CD4-positive, alpha-beta T cell (primary cell): Measurements from ENCODE around the gene UPK1B. TPM values are rescaled to one million over a fixed set of nuclear protein-coding genes. Genes with fewer than 3 reads are reported as not detected.

ENCODE experiments used
- ATAC-seq: fragments of 200-7000 bp; cut with Tn5 transposase; one replicate; pipeline ENCODE4 v1.10.0; 2022; ENCODE audit warnings: mild to moderate bottlenecking; ENCODE audit not compliant: poor library complexity
- CTCF ChIA-PET: fragments of 350-600 bp; sonication (Branson Sonifier 250); formaldehyde crosslinking; loops from one replicate; lab custom pipeline; 2021; ENCODE audit warnings: antibody characterized with exemption, inconsistent platforms; lab: Charles Lee
- POLR2A ChIA-PET: fragments of 350-600 bp; sonication (Branson Sonifier 250); formaldehyde crosslinking; loops from one replicate; lab custom pipeline; 2021; ENCODE audit warnings: antibody characterized with exemption, inconsistent platforms; lab: Charles Lee
- DNase-seq, 14 experiments: peaks; one replicate each; pipeline ENCODE4 v3.0.0-alpha.2; 2013 to 2020; ENCODE audit warnings: mixed read lengths in 2 of 14
- H3K27ac ChIP-seq, 2 donors: one replicate each; pipeline versions ENCODE4 v1.5.1 to v1.7.0; 2013; ENCODE audit warnings: low read length in 2 of 2, low read depth in 1 of 2, mild to moderate bottlenecking in 1 of 2
- H3K27me3 ChIP-seq, 2 experiments: 1 replicate in 1 of 2; 2 replicates in 1 of 2; pipeline versions ENCODE4 v1.6.1 to v1.7.0; 2013; ENCODE audit warnings: low read length in 2 of 2, control low read depth in 1 of 2, mild to moderate bottlenecking in 1 of 2, moderate library complexity in 1 of 2; ENCODE audit not compliant: insufficient read depth in 2 of 2, control insufficient read depth in 1 of 2
- H3K36me3 ChIP-seq: one replicate; pipeline ENCODE4 v1.6.1; 2013; ENCODE audit warnings: low read length, control low read depth; ENCODE audit not compliant: insufficient read depth
- H3K4me1 ChIP-seq: one replicate; pipeline ENCODE4 v1.6.1; 2013; ENCODE audit warnings: low read length, control low read depth; ENCODE audit not compliant: insufficient read depth
- H3K4me3 ChIP-seq: one replicate; pipeline ENCODE4 v1.5.1; 2013; ENCODE audit warnings: mild to moderate bottlenecking, low read length, moderate library complexity
- H3K9me3 ChIP-seq, 2 experiments: 1 replicate in 1 of 2; 2 replicates in 1 of 2; pipeline versions ENCODE4 v1.6.1 to v1.7.0; 2013; ENCODE audit warnings: low read length in 2 of 2, mild to moderate bottlenecking in 2 of 2, control low read depth in 1 of 2, moderate library complexity in 1 of 2; ENCODE audit not compliant: control insufficient read depth in 1 of 2, insufficient read depth in 1 of 2
- H3K27ac Mint-ChIP-seq: one replicate; pipeline ENCODE4 v1.8.0; 2020; ENCODE audit warnings: mixed read lengths
- H3K27me3 Mint-ChIP-seq: one replicate; pipeline ENCODE4 v1.8.0; 2021; ENCODE audit warnings: mixed read lengths
- H3K36me3 Mint-ChIP-seq: one replicate; pipeline ENCODE4 v1.8.0; 2021; ENCODE audit warnings: low read depth, mixed read lengths
- H3K4me1 Mint-ChIP-seq: one replicate; pipeline ENCODE4 v1.8.0; 2021; ENCODE audit warnings: low read depth, mixed read lengths
- H3K4me3 Mint-ChIP-seq: one replicate; pipeline ENCODE4 v1.8.0; 2020; ENCODE audit warnings: mild to moderate bottlenecking, mixed read lengths
- H3K9me3 Mint-ChIP-seq: one replicate; pipeline ENCODE4 v1.8.0; 2020; ENCODE audit warnings: mixed read lengths
- intact Hi-C, 2 experiments: fragments of 100-400 bp; cut with DNase I in 1 of 2; cut with micrococcal nuclease in 1 of 2; formaldehyde crosslinking; loops; one replicate each; pipeline versions ENCODE4 v1.15.1 to v1.9.0; 2023 to 2025; cut with DNase I, micrococcal nuclease
- total RNA-seq, 174 experiments: library from RNA in 2 of 174; stranded (reverse) in 2 of 174; gene quantifications; one replicate each; pipeline ENCODE4 v1.2.3 and lab custom pipeline; 2021 to 2026
- TF ChIP-seq, protein P1 (sequence below): fragments of 200-600 bp; IDR thresholded peaks from one replicate; pipeline ENCODE4 v1.8.0; 2022; ENCODE audit warnings: antibody characterized with exemption, mild to moderate bottlenecking

The UPK1B gene
- total RNA-seq, 2 experiments from 2014 or later, result not detected

DNA sequence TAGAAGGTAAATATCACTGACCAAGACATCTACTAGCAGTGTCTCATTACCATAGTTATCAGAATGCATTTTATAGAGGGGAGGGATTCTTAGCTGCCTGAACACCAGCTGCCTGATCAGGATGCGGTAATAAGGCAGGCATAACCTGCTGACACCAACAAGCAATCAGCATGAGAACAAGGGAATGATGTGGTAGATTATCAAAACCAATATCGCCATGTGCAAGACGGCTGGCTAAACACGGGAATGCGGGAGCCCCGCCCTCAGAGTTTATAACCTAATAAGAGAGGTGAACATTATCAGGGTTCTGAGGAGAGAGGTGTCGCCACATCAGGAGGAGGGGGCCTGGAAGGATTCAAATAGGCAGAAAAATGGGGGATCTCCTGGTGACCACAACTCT lies 46.8 kb downstream of the UPK1B start:
- ChIA-PET CTCF (interaction anchor here (1.2 to 1.9 kb wide), 2 partner anchors 21 to 132 kb away, joined by 4 to 6 read pairs; no protein-coding TSS in a partner anchor), POLR2A (interaction anchor here (1.2 to 3.4 kb wide), 6 partner anchors 15 to 243 kb away, joined by 4 to 29 read pairs (median 7); partner anchors contain the start of genes ARHGAP31, B4GALT4 and TMEM39A)
- peak overlapping the region; percentile 93 for H3K27ac Mint-ChIP-seq
- peaks cover 90% of the 10 kb centered on the region for H3K36me3 Mint-ChIP-seq
- H3K27me3 Mint-ChIP-seq, result no peaks in the 10 kb centered on the region
- TF ChIP-seq, protein P1, sequence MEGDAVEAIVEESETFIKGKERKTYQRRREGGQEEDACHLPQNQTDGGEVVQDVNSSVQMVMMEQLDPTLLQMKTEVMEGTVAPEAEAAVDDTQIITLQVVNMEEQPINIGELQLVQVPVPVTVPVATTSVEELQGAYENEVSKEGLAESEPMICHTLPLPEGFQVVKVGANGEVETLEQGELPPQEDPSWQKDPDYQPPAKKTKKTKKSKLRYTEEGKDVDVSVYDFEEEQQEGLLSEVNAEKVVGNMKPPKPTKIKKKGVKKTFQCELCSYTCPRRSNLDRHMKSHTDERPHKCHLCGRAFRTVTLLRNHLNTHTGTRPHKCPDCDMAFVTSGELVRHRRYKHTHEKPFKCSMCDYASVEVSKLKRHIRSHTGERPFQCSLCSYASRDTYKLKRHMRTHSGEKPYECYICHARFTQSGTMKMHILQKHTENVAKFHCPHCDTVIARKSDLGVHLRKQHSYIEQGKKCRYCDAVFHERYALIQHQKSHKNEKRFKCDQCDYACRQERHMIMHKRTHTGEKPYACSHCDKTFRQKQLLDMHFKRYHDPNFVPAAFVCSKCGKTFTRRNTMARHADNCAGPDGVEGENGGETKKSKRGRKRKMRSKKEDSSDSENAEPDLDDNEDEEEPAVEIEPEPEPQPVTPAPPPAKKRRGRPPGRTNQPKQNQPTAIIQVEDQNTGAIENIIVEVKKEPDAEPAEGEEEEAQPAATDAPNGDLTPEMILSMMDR, result no peak
- ATAC-seq, result no peak
- no peaks in the 10 kb centered on the region for H3K9me3 Mint-ChIP-seq
- peak overlapping the region; percentile 22 for H3K4me3 Mint-ChIP-seq
- H3K4me1 Mint-ChIP-seq, result peaks cover 78% of the 10 kb centered on the region
- no peak for DNase-seq
- Histone ChIP-seq H3K4me3 (no peak overlapping the region), H3K27me3 (no peaks in the 10 kb centered on the region), H3K36me3 (peaks cover 85% of the 10 kb centered on the region), H3K27ac (peak overlapping the region in 1 of 2 donors; percentile 44), H3K4me1 (peaks cover 27% of the 10 kb centered on the region), H3K9me3 (no peaks in the 10 kb centered on the region)
- intact Hi-C loops, result loop anchor here in 1 of 2 experiments (10.0 kb wide), 1 partner anchor 265 kb away; no protein-coding TSS in a partner anchor

DNA sequence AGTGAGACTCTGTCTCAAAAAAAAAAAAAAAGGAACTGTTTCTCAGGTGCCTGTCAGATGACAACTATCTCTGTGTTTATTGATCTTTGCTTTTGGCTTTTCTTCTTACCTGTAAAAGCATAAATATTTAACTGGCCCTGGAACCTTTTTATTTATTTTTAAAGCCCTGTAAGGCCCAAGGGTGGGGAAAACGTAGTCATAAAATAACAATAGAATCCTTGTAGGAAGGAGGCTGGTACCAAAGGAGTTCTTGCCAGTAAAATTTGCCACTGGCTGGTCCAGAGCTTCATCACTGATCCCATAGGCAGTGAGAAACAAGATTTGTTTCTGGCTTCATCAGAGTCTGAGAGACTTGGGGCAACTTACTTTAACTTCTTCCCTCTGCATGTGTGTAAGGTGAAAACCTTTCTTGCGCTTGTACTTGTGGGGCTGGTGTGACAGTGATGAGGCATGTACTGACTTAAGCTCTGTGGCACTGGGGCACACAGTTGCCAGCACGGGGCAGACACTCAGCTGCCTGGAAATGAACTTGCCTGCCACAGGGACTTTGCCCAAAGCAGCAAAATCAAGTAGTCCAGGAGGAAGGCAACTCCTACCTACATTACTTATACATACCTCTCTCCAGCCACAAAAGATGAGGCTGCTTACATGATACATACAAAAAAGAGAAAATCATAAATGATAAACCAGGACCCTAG lies 47.7 kb downstream of the UPK1B start:
- ChIA-PET POLR2A (interaction anchor here (1.0 to 3.4 kb wide), 2 partner anchors 20 to 1521 kb away, joined by 4 to 29 read pairs; partner anchors contain the start of genes B4GALT4, GTF2E1 and RABL3), CTCF (interaction anchor here (3.5 kb wide), 1 partner anchor 20 kb away, joined by 11 read pairs; the partner anchor contains the start of gene B4GALT4)
- Histone ChIP-seq H3K27ac (no peak overlapping the region), H3K9me3 (no peaks in the 10 kb centered on the region), H3K36me3 (peaks cover 82% of the 10 kb centered on the region), H3K4me3 (no peak overlapping the region), H3K27me3 (no peaks in the 10 kb centered on the region), H3K4me1 (peaks cover 31% of the 10 kb centered on the region)
- peak overlapping the region; percentile 93 for H3K27ac Mint-ChIP-seq
- H3K4me3 Mint-ChIP-seq, result no peak overlapping the region
- H3K36me3 Mint-ChIP-seq, result peaks cover 84% of the 10 kb centered on the region
- TF ChIP-seq, protein P1, result no peak
- DNase-seq, result no peak
- intact Hi-C loops, result loop anchor here in 1 of 2 experiments (10.0 kb wide), 1 partner anchor 266 kb away; no protein-coding TSS in a partner anchor
- ATAC-seq, result no peak
- H3K27me3 Mint-ChIP-seq, result no peaks in the 10 kb centered on the region
- H3K9me3 Mint-ChIP-seq, result no peaks in the 10 kb centered on the region
- H3K4me1 Mint-ChIP-seq, result peaks cover 74% of the 10 kb centered on the region

DNA sequence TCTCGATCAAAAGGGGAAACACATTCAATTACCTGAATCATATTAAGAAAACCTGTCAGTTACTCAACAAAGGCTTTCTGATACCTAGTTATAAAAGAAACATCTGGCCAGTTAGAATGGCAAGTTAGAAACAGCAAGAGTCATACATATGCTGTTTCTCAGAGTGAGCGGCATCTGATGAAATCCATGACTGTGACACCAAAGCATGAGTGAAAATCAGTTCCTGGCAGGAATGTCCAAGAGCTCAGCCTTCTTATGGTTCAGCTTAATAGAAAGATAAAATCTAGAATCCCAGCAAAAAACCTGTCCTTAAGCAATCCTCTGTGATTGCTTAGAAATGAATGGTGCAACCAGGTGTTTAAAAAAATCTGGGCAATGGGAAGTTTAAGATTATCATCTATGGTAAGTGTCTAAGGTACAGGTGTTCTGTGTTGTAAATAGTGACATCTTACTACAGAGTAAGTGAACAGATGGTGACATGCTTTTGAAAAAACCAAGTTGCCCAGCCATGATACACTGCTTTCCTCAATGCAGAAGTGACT lies 48.5 kb downstream of the UPK1B start:
- H3K27ac Mint-ChIP-seq, result peak overlapping the region; percentile 93
- peaks cover 83% of the 10 kb centered on the region for H3K36me3 ChIP-seq
- peaks cover 81% of the 10 kb centered on the region for H3K4me1 Mint-ChIP-seq
- TF ChIP-seq, protein P1, result no peak
- peaks cover 31% of the 10 kb centered on the region for H3K4me1 ChIP-seq
- no peaks in the 10 kb centered on the region for H3K27me3 ChIP-seq
- H3K4me3 ChIP-seq, result no peak overlapping the region
- no peak overlapping the region for H3K4me3 Mint-ChIP-seq
- no peaks in the 10 kb centered on the region for H3K9me3 Mint-ChIP-seq
- H3K27ac ChIP-seq, result no peak overlapping the region
- ChIA-PET POLR2A (interaction anchor here (1.0 to 3.4 kb wide), 2 partner anchors 19 to 1521 kb away, joined by 4 to 29 read pairs; partner anchors contain the start of genes B4GALT4, GTF2E1 and RABL3), CTCF (interaction anchor here (3.5 kb wide), 1 partner anchor 19 kb away, joined by 11 read pairs; the partner anchor contains the start of gene B4GALT4)
- peaks cover 84% of the 10 kb centered on the region for H3K36me3 Mint-ChIP-seq
- intact Hi-C loops, result loop anchor here in 1 of 2 experiments (10.0 kb wide), 1 partner anchor 267 kb away; no protein-coding TSS in a partner anchor
- H3K27me3 Mint-ChIP-seq, result no peaks in the 10 kb centered on the region
- DNase-seq (no peak), ATAC-seq (no peak)
- H3K9me3 ChIP-seq, result no peaks in the 10 kb centered on the region
